Brain microvascular endothelial cell (primary cell): ENCODE results near the gene MMP17.

ENCODE experiments used
- DNase-seq: peaks from one replicate; pipeline ENCODE4 v3.0.0-alpha.2; 2020
- H3K27ac ChIP-seq: fragments of 250-450 bp; sonication (Bioruptor Pico); 2 replicates; pipeline ENCODE4 v1.5.1; 2020; ENCODE audit warnings: mild to moderate bottlenecking, moderate library complexity
- H3K27me3 ChIP-seq: fragments of 250-450 bp; sonication (Bioruptor Pico); replicated peaks from 2 replicates; pipeline ENCODE4 v1.5.1; 2020; ENCODE audit warnings: mild to moderate bottlenecking
- H3K36me3 ChIP-seq: fragments of 250-450 bp; sonication (Bioruptor Pico); replicated peaks from 2 replicates; pipeline ENCODE4 v1.5.1; 2020; ENCODE audit warnings: mild to moderate bottlenecking
- H3K4me3 ChIP-seq: 2 replicates; pipeline ENCODE4 v1.5.1; 2011; ENCODE audit warnings: low read depth, mild to moderate bottlenecking, control low read depth, low read length, moderate library complexity
- CTCF ChIP-seq: IDR thresholded peaks from 2 replicates; pipeline ENCODE4 v1.5.1; 2011; ENCODE audit warnings: low read depth, mild to moderate bottlenecking, moderate library complexity, low read length, control low read depth, inconsistent platforms; ENCODE audit errors: missing control alignments
- in situ Hi-C: cut with HindIII; loops from 2 replicates; pipeline ENCODE4 v1.10.0; 2017; ENCODE audit warnings: low sequenced_read_pairs, low pct_ligation_motif_present

Gene MMP17

GRCh38 chr12:131843527-131843926 lies 15.3 kb downstream of the MMP17 start:
- H3K27ac ChIP-seq: no peak overlapping the region
- no peaks in the 10 kb centered on the region for H3K27me3 ChIP-seq
- in situ Hi-C loops: no loop called here
- no peak for DNase-seq
- H3K36me3 ChIP-seq: peaks cover 14% of the 10 kb centered on the region
- H3K4me3 ChIP-seq: no peak overlapping the region
- no peak for TF ChIP-seq CTCF

GRCh38 chr12:131844140-131844539 lies 15.9 kb downstream of the MMP17 start:
- Histone ChIP-seq H3K27me3 (no peaks in the 10 kb centered on the region), H3K4me3 (no peak overlapping the region), H3K36me3 (peaks cover 14% of the 10 kb centered on the region), H3K27ac (no peak overlapping the region)
- in situ Hi-C loops: no loop called here
- DNase-seq: no peak
- TF ChIP-seq CTCF: no peak

- H3K27ac ChIP-seq: no peak overlapping the region
- DNase-seq: no peak
- in situ Hi-C loops: no loop called here
- no peaks in the 10 kb centered on the region for H3K27me3 ChIP-seq
- no peak overlapping the region for H3K4me3 ChIP-seq
- TF ChIP-seq CTCF: no peak
- peaks cover 14% of the 10 kb centered on the region for H3K36me3 ChIP-seq
Observed at GRCh38 chr12:131844656-131845055, 16.5 kb downstream of the MMP17 start.

GRCh38 chr12:131845121-131845520 lies 16.9 kb downstream of the MMP17 start:
- H3K36me3 ChIP-seq: peaks cover 14% of the 10 kb centered on the region
- H3K4me3 ChIP-seq: no peak overlapping the region
- no peak for TF ChIP-seq CTCF
- H3K27me3 ChIP-seq: no peaks in the 10 kb centered on the region
- DNase-seq: no peak
- H3K27ac ChIP-seq: no peak overlapping the region
- in situ Hi-C loops: no loop called here

GRCh38 chr12:131847456-131847855 lies 19.3 kb downstream of the MMP17 start:
- in situ Hi-C loops: no loop called here
- DNase-seq: no peak
- Histone ChIP-seq H3K4me3 (no peak overlapping the region), H3K36me3 (peaks cover 8% of the 10 kb centered on the region), H3K27ac (no peak overlapping the region), H3K27me3 (no peaks in the 10 kb centered on the region)
- TF ChIP-seq CTCF: no peak

- H3K27me3 ChIP-seq: no peaks in the 10 kb centered on the region
Observed at GRCh38 chr12:131848753-131849152, 20.6 kb downstream of the MMP17 start.

More at GRCh38 chr12:131848753-131849152, 20.6 kb downstream of the MMP17 start:
- DNase-seq: no peak
- no peak for TF ChIP-seq CTCF
- Histone ChIP-seq H3K36me3 (peaks cover 8% of the 10 kb centered on the region), H3K4me3 (no peak overlapping the region), H3K27ac (no peak overlapping the region)
- in situ Hi-C loops: no loop called here
